HepG2 (cell line): ENCODE data around the gene ABCB6. TPM values are rescaled to one million over a fixed set of nuclear protein-coding genes. Genes with fewer than 3 reads are reported as not detected.

Source experiments
- CREBL2 ChIP-seq: sonication (generic); formaldehyde crosslinking; IDR thresholded peaks from 2 replicates; pipeline ENCODE4 v1.8.1; 2023; ENCODE audit warnings: missing genetic modification reagents, mild to moderate bottlenecking, borderline replicate concordance
- DNMT1 ChIP-seq: sonication (generic); formaldehyde crosslinking; IDR thresholded peaks from 2 replicates; pipeline ENCODE4 v1.5.1; 2020; ENCODE audit warnings: mild to moderate bottlenecking, missing genetic modification reagents
- ESRRA ChIP-seq: sonication (generic); formaldehyde crosslinking; IDR thresholded peaks from 2 replicates; pipeline ENCODE4 v1.5.1; 2020; ENCODE audit warnings: mild to moderate bottlenecking, low read depth, missing genetic modification reagents
- ETV6 ChIP-seq: sonication (generic); formaldehyde crosslinking; conservative IDR thresholded peaks from 2 replicates; pipeline ENCODE4 v1.4.0; 2020; ENCODE audit warnings: missing genetic modification reagents
- FOXM1 ChIP-seq: sonication (generic); formaldehyde crosslinking; IDR thresholded peaks from 2 replicates; pipeline ENCODE4 v1.5.0; 2020; ENCODE audit warnings: missing genetic modification reagents
- KMT2A ChIP-seq: sonication (generic); formaldehyde crosslinking; IDR thresholded peaks from 2 replicates; pipeline ENCODE4 v1.4.0; 2020; ENCODE audit warnings: missing genetic modification reagents
- MATR3 ChIP-seq: sonication (generic); formaldehyde crosslinking; IDR thresholded peaks from 2 replicates; pipeline ENCODE4 v1.4.0; 2020; ENCODE audit warnings: missing genetic modification reagents
- RXRB ChIP-seq: IDR thresholded peaks from 2 replicates; pipeline ENCODE4 v1.6.1; 2016; ENCODE audit warnings: borderline replicate concordance, missing genetic modification reagents, missing compliant biosample characterization
- STAG1 ChIP-seq: sonication (generic); formaldehyde crosslinking; IDR thresholded peaks from 2 replicates; pipeline ENCODE4 v1.4.0; 2020; ENCODE audit warnings: missing genetic modification reagents
- TGIF2 ChIP-seq: IDR thresholded peaks from 2 replicates; pipeline ENCODE4 v1.6.1; 2016; ENCODE audit warnings: control low read depth, missing compliant biosample characterization
- ZBED4 ChIP-seq: sonication (generic); formaldehyde crosslinking; IDR thresholded peaks from 2 replicates; pipeline ENCODE4 v1.4.0; 2020; ENCODE audit warnings: missing genetic modification reagents, borderline replicate concordance
- ZBTB21 ChIP-seq: sonication (generic); formaldehyde crosslinking; IDR thresholded peaks from 2 replicates; pipeline ENCODE4 v1.4.0; 2020; ENCODE audit warnings: missing genetic modification reagents
- ZC3H4 ChIP-seq: sonication (generic); formaldehyde crosslinking; IDR thresholded peaks from 2 replicates; pipeline ENCODE4 v1.4.0; 2020; ENCODE audit warnings: missing genetic modification reagents, borderline replicate concordance
- ZNF17 ChIP-seq: sonication (generic); formaldehyde crosslinking; IDR thresholded peaks from 2 replicates; pipeline ENCODE4 v1.5.0; 2020; ENCODE audit warnings: mild to moderate bottlenecking, missing genetic modification reagents
- ZNF235 ChIP-seq: sonication (generic); formaldehyde crosslinking; IDR thresholded peaks from 2 replicates; pipeline ENCODE4 v1.8.1; 2023; ENCODE audit warnings: mild to moderate bottlenecking, missing genetic modification reagents, borderline replicate concordance
- ZNF441 ChIP-seq: sonication (generic); formaldehyde crosslinking; IDR thresholded peaks from 2 replicates; pipeline ENCODE4 v1.7.0; 2021; ENCODE audit warnings: missing genetic modification reagents, borderline replicate concordance
- ZNF552 ChIP-seq: sonication (generic); formaldehyde crosslinking; IDR thresholded peaks from 2 replicates; pipeline ENCODE4 v1.9.0; 2022; ENCODE audit warnings: missing genetic modification reagents, mild to moderate bottlenecking, borderline replicate concordance
- ZNF556 ChIP-seq: sonication (generic); formaldehyde crosslinking; IDR thresholded peaks from 2 replicates; pipeline ENCODE4 v1.4.0; 2020; ENCODE audit warnings: mild to moderate bottlenecking, missing genetic modification reagents, borderline replicate concordance
- ZNF629 ChIP-seq: sonication (generic); formaldehyde crosslinking; conservative IDR thresholded peaks from 2 replicates; pipeline ENCODE4 v1.5.0; 2020; ENCODE audit warnings: missing genetic modification reagents
- ZNF800 ChIP-seq: sonication (generic); formaldehyde crosslinking; IDR thresholded peaks from 2 replicates; pipeline ENCODE4 v1.4.0; 2020; ENCODE audit warnings: missing genetic modification reagents
- ZSCAN31 ChIP-seq: sonication (generic); formaldehyde crosslinking; IDR thresholded peaks from 2 replicates; pipeline ENCODE4 v1.5.0; 2020; ENCODE audit warnings: low read depth, mild to moderate bottlenecking, missing genetic modification reagents
- polyA plus RNA-seq, 8 experiments: library from polyadenylated mRNA; depleted of rRNA in 3 of 8; stranded (reverse) in 7 of 8; unstranded in 1 of 8; fragments of >200 nt; fragmentation: Illumina TruSeq in 4 of 8; extraction: Trizol in 4 of 8; gene quantifications; 2 replicates each; pipeline versions ENCODE4 v1.2.1 to v1.2.3, GENCODE V29; 2011 to 2016; ENCODE audit warnings: low read depth in 4 of 8, missing spikeins in 1 of 8, mixed read lengths in 1 of 8; ENCODE audit not compliant: insufficient read depth in 1 of 8
- total RNA-seq, 5 experiments: library from RNA; depleted of rRNA; stranded (reverse); fragments of >200 nt; fragmentation: Illumina TruSeq; extraction: Trizol; gene quantifications; 2 replicates each; pipeline ENCODE4 v1.2.3, GENCODE V29; 2016; ENCODE audit warnings: low read depth in 1 of 5
- TF ChIP-seq, protein P1 (sequence below): sonication (generic); formaldehyde crosslinking; IDR thresholded peaks from 2 replicates; pipeline ENCODE4 v1.9.0; 2022; ENCODE audit warnings: low read depth, missing genetic modification reagents

The ABCB6 gene
- total and polyA plus RNA-seq, 2 of the 13 experiments (the other 11 are each of a cell fraction or from before 2014, with no cell fraction given), result 91.1 to 137 TPM

- TF ChIP-seq, protein P1, sequence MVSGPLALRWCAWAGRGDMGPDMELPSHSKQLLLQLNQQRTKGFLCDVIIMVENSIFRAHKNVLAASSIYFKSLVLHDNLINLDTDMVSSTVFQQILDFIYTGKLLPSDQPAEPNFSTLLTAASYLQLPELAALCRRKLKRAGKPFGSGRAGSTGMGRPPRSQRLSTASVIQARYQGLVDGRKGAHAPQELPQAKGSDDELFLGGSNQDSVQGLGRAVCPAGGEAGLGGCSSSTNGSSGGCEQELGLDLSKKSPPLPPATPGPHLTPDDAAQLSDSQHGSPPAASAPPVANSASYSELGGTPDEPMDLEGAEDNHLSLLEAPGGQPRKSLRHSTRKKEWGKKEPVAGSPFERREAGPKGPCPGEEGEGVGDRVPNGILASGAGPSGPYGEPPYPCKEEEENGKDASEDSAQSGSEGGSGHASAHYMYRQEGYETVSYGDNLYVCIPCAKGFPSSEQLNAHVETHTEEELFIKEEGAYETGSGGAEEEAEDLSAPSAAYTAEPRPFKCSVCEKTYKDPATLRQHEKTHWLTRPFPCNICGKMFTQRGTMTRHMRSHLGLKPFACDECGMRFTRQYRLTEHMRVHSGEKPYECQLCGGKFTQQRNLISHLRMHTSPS (CRISPR knock-in tag), result no peak
- TF ChIP-seq CREBL2 (CRISPR knock-in tag) (no peak), TGIF2 (CRISPR knock-in tag) (0 out of 2 replicates have a peak, but pooled peaks have one; percentile 58), KMT2A (no peak), ZNF556 (CRISPR knock-in tag) (peak; percentile 51; the same call in 1 of the 2 replicates), ZBED4 (CRISPR knock-in tag) (peak; percentile 12; the same call in 1 of the 2 replicates), STAG1 (CRISPR knock-in tag) (no peak), RXRB (CRISPR knock-in tag) (no peak; the same call in 1 of the 2 replicates), ZNF800 (peak; percentile 76), ZC3H4 (CRISPR knock-in tag) (no peak), FOXM1 (CRISPR knock-in tag) (no peak), MATR3 (CRISPR knock-in tag) (no peak), ZNF441 (no peak; the same call in 1 of the 2 replicates), ZNF629 (CRISPR knock-in tag) (peak; percentile 15; the same call in 1 of the 2 replicates), ZNF552 (no peak; the same call in 1 of the 2 replicates), ZBTB21 (CRISPR knock-in tag) (no peak), ZNF17 (CRISPR knock-in tag) (no peak), ZNF235 (CRISPR knock-in tag) (no peak), ETV6 (no peak), ZSCAN31 (peak; percentile 33; the same call in 1 of the 2 replicates), DNMT1 (CRISPR knock-in tag) (no peak), ESRRA (CRISPR knock-in tag) (no peak)
These were observed 35.2 kb upstream of the ABCB6 start, which contains the start of gene TUBA4A (continued) for GRCh38 chr2:219253753-219254589.
